ENCODE data around the gene COX15.

DNA sequence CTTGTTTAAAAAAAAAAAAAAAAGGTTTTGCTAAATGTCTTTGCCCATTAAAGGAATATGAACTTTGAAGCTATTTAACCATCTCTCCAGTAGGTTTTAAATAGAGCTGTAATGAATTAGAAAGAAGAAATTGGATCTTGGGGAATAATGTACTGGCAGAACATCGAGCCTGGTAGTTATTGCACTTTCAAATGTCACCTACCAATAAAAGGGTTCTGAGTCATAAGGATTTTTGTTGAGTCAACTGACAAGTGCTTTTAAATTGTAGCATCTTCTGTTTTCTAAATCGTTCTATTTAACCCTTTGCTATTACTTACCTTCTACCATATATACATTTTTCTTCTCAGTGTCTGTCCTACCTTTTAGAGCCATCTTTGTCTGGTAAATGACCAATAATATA, 10.8 kb upstream of the COX15 start:
- TF ChIP-seq, protein P1, sequence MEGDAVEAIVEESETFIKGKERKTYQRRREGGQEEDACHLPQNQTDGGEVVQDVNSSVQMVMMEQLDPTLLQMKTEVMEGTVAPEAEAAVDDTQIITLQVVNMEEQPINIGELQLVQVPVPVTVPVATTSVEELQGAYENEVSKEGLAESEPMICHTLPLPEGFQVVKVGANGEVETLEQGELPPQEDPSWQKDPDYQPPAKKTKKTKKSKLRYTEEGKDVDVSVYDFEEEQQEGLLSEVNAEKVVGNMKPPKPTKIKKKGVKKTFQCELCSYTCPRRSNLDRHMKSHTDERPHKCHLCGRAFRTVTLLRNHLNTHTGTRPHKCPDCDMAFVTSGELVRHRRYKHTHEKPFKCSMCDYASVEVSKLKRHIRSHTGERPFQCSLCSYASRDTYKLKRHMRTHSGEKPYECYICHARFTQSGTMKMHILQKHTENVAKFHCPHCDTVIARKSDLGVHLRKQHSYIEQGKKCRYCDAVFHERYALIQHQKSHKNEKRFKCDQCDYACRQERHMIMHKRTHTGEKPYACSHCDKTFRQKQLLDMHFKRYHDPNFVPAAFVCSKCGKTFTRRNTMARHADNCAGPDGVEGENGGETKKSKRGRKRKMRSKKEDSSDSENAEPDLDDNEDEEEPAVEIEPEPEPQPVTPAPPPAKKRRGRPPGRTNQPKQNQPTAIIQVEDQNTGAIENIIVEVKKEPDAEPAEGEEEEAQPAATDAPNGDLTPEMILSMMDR (IDR thresholded peaks at IDR 0.05): no peak
- TF ChIP-seq, protein P2, sequence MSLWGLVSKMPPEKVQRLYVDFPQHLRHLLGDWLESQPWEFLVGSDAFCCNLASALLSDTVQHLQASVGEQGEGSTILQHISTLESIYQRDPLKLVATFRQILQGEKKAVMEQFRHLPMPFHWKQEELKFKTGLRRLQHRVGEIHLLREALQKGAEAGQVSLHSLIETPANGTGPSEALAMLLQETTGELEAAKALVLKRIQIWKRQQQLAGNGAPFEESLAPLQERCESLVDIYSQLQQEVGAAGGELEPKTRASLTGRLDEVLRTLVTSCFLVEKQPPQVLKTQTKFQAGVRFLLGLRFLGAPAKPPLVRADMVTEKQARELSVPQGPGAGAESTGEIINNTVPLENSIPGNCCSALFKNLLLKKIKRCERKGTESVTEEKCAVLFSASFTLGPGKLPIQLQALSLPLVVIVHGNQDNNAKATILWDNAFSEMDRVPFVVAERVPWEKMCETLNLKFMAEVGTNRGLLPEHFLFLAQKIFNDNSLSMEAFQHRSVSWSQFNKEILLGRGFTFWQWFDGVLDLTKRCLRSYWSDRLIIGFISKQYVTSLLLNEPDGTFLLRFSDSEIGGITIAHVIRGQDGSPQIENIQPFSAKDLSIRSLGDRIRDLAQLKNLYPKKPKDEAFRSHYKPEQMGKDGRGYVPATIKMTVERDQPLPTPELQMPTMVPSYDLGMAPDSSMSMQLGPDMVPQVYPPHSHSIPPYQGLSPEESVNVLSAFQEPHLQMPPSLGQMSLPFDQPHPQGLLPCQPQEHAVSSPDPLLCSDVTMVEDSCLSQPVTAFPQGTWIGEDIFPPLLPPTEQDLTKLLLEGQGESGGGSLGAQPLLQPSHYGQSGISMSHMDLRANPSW (CRISPR knock-in tag; conservative IDR thresholded peaks at IDR 0.05; ENCODE audit: low read depth): no peak
- no peak for TF ChIP-seq TCF7 (CRISPR knock-in tag; IDR thresholded peaks at IDR 0.05; ENCODE audit: low read depth)
- TF ChIP-seq RELA (CRISPR knock-in tag; IDR thresholded peaks at IDR 0.05; ENCODE audit: borderline replicate concordance): no peak
- TF ChIP-seq, protein P3, sequence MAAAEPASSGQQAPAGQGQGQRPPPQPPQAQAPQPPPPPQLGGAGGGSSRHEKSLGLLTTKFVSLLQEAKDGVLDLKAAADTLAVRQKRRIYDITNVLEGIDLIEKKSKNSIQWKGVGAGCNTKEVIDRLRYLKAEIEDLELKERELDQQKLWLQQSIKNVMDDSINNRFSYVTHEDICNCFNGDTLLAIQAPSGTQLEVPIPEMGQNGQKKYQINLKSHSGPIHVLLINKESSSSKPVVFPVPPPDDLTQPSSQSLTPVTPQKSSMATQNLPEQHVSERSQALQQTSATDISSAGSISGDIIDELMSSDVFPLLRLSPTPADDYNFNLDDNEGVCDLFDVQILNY (CRISPR knock-in tag; IDR thresholded peaks at IDR 0.05): no peak
- TF ChIP-seq, protein P4, sequence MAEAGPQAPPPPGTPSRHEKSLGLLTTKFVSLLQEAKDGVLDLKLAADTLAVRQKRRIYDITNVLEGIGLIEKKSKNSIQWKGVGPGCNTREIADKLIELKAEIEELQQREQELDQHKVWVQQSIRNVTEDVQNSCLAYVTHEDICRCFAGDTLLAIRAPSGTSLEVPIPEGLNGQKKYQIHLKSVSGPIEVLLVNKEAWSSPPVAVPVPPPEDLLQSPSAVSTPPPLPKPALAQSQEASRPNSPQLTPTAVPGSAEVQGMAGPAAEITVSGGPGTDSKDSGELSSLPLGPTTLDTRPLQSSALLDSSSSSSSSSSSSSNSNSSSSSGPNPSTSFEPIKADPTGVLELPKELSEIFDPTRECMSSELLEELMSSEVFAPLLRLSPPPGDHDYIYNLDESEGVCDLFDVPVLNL (CRISPR knock-in tag; IDR thresholded peaks at IDR 0.05; ENCODE audit: borderline replicate concordance, low read depth): no peak
